GM10266 (cell line): ENCODE measurements around the gene TECR.
"Not testable (repeated sequence)": the region's sequence is repeated elsewhere in the genome, so short reads cannot be mapped to it uniquely, and the experiment has no call there.

Experiments used
- DNase-seq: peaks from one replicate; pipeline ENCODE4 v3.0.0; 2012; ENCODE audit errors: extremely low spot score
- CTCF ChIP-seq: IDR thresholded peaks from 2 replicates; pipeline ENCODE4 v1.5.1; 2012; ENCODE audit warnings: mild to moderate bottlenecking, low read depth; ENCODE audit not compliant: control insufficient read depth, insufficient read depth; ENCODE audit errors: missing control alignments

The TECR gene

GRCh38 chr19:14502334-14503092, 26.9 kb upstream of the TECR start:
- no peak for DNase-seq
- TF ChIP-seq CTCF = no peak

- DNase-seq = no peak
- TF ChIP-seq CTCF = no peak
Measured at GRCh38 chr19:14503285-14503684, 26.1 kb upstream of the TECR start.

DNA sequence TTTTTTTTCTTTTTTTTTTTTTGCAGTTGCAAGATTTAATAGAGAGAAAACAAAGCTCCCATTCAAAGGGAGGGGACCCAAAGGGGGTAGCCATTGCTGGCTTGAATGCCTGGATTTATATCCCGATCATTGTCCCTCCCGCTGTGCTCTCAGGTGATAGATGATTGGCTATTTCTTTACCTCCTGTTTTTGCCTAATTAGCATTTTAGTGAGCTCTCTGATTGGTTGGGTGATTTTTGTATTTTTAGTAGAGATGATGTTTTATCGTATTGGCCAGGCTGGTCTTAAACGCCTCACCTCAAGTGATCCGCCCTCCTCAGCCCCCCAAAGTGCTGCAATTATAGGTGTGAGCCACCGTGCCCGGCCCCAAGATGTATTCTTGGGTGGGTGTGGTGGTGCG, 24.8 kb upstream of the TECR start:
- not testable (repeated sequence) for DNase-seq

DNA sequence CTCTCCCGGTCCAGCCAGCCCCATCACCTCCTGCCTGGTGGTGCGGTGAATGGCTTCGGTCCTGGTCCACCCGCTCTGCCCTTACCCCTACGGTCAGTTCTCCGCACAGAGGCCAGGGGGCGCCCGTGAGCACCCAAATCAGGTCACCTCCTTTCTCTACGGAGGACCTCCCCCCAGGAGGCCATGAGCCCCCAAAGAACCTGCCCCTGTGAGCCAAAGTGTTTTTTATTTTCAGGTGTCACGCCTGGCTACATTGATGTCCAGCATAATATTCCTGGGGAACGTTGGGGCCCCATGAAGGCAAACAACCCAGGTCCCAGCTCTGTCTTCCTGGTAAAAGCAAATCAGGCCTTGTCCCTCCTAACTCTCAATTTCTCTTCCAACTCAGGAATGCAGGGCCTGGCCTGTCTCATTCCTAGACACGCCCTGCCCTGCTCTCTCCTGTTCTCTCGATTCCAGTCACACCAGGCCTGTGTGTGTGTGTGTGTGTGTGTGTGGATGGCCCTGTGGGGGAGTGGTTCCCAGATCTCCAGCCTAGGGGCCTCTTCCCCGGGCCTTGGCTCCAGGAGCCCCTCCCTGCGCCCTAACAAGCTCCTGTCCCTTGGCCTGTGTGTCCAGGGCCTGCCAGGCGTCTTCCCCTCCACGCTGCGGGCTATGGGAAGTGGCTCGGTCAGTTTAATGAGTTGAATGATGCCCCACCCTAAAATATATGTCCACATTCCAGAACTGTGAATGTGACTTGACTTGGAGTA, 23.7 kb upstream of the TECR start:
- peak; percentile 68 for TF ChIP-seq CTCF
- peak; percentile 83 for DNase-seq

DNA sequence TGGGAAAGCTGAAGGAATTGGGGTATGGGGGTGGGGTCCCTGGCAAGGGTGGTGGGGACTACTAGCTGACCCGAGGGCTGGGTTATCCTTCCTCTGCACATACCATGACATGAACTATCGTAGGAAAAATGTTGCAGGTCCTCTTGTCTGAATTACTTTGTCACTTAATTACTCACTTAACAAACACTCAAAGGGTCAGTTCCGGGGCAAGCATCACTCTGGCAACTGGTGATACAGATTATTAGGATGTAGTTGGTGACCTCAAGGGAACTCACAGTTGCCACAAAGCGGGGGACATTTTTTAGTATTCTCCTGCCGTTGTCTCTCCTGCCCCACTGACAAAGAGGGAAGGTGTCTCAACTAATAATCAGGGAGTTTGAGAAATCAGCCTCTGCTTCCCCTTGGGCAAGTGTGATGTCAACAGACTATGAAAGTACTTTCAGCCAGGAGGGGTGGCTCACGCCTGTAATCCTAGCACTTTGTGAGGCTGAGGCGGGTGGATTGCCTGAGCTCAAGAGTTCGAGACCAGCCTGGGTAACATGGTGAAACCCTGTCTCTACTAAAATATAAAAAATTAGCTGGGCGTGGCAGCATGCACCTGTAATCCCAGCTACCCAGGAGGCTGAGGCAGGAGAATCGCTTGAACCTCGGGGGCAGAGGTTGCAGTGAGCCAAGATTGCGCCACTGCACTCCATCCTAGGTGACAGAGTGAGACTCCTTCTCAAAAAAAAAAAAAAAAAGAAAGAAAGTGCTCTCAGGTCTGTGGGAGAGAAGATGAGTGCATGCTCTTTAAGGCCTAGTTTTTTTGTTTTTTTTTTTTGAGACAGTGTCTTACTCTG, 21.5 kb upstream of the TECR start:
- no peak for DNase-seq
- no peak for TF ChIP-seq CTCF

GRCh38 chr19:14510311-14511228, 18.8 kb upstream of the TECR start:
- DNase-seq = no peak
- TF ChIP-seq CTCF = no peak

GRCh38 chr19:14511229-14511593, 18.2 kb upstream of the TECR start:
- DNase-seq = no peak
- TF ChIP-seq CTCF = no peak
